Left lung (tissue), 10 donors: Measurements from ENCODE around the gene LONP2. TPM values are rescaled to one million over a fixed set of nuclear protein-coding genes. Genes with fewer than 3 reads are reported as not detected.

ENCODE experiments used
- ATAC-seq: fragments of 200-7000 bp; cut with Tn5 transposase; one replicate; pipeline ENCODE4 v1.9.1; 2020; ENCODE audit warnings: moderate library complexity
- DNase-seq, 4 donors: peaks; one replicate each; pipeline ENCODE4 v3.0.0-alpha.2; 2013 to 2020
- H3K27ac ChIP-seq, 2 donors: fragments of 200-600 bp; sonication (generic) in 1 of 2; one replicate each; pipeline versions ENCODE4 v1.5.0 to v1.8.0; 2020 to 2021
- H3K27me3 ChIP-seq, 2 donors: fragments of 200-600 bp; sonication (generic) in 1 of 2; one replicate each; pipeline versions ENCODE4 v1.5.0 to v1.8.0; 2020 to 2021
- H3K36me3 ChIP-seq, 2 donors: fragments of 200-600 bp; sonication (generic) in 1 of 2; one replicate each; pipeline versions ENCODE4 v1.5.0 to v1.8.0; 2020 to 2021
- H3K4me1 ChIP-seq, 2 donors: fragments of 200-600 bp; one replicate each; pipeline ENCODE4 v1.8.0; 2021
- H3K4me3 ChIP-seq, 2 donors: fragments of 200-600 bp; sonication (generic) in 1 of 2; one replicate each; pipeline versions ENCODE4 v1.5.0 to v1.8.0; 2020 to 2021; ENCODE audit warnings: mild to moderate bottlenecking in 1 of 2
- H3K9me3 ChIP-seq, 2 donors: fragments of 200-600 bp; sonication (generic) in 1 of 2; one replicate each; pipeline versions ENCODE4 v1.5.0 to v1.8.0; 2020 to 2021
- intact Hi-C, 2 donors: fragments of 100-400 bp; cut with DNase I; formaldehyde crosslinking; loops; one replicate each; pipeline versions ENCODE4 v1.11.2 to v1.14.2; 2022
- polyA plus RNA-seq, 6 donors: library from polyadenylated mRNA; unstranded; fragments of 120-200 nt; gene quantifications; one replicate each; pipeline ENCODE4 v1.2.1, GENCODE V29; 2013; ENCODE audit not compliant: insufficient read length in 6 of 6
- total RNA-seq, 2 donors: library from RNA; stranded (reverse); fragmentation: NEBNext Ultra II Directional; extraction: Animal tissue kit (Norgen Biotek cat#: 25700); gene quantifications; one replicate each; pipeline ENCODE4 v1.2.1, GENCODE V29; 2021
- TF ChIP-seq, protein P1 (sequence below), 2 donors: fragments of 200-600 bp; sonication (generic) in 1 of 2; IDR thresholded peaks; one replicate each; pipeline versions ENCODE4 v1.5.0 to v1.8.0; 2021; ENCODE audit warnings: antibody characterized with exemption in 2 of 2
- donor health status: DM: no; HTN: yes; CAD: no.
- donor health status: DM: no; HTN: no; CAD: no.

LONP2 gene
- total and polyA plus RNA-seq, 8 donors: 63.2 to 89.2 (median 75.4) TPM

DNA sequence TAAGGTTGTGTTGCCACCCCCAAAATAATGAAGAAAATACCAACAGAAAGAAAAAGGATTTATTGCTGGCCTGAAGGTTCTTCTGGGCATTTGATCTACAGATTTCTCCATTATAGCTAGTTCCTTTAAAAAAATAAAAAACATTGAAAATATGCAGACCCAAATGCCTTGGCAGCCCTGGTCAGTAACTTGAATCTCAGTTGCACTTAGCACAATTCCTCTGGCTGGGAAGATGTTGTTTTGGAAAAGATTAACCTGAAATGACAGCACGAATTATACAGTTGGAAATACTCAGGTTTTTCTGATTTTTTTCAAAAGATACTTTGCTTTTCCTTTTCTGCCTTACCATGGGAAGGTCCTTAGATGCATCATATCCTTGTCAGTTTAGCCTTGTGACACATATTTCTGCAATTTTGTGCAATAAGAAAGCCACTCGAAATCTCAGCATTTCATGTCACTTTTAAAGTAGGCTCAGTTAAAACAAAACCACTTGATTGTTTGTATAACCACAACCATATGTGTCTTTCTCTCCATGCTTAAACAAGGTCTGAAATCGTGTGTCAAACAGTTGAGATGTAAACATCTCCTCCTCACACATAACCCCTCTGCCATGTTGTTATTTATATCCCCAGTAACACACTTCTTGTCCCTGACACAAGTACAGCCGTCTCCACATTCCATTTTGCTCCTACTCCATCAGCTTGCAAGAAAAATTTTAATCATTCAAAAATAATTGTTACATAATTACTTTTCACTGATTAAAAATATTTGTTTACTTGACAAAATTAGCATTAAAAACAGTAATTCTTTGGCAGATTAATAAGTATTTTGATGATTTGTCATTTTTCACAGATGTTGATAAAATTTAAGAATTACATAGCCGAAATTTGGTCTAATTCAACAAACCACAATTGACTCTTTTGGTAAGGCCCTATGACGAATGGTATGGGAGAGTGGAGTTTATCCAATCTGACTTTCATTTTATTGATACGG lies 80.0 kb downstream of the LONP2 start:
- Histone ChIP-seq H3K27ac (no peak overlapping the region), H3K4me3 (no peak overlapping the region), H3K9me3 (no peaks in the 10 kb centered on the region), H3K36me3 (peaks cover 0 to 5% of the 10 kb centered on the region in 2 donors), H3K27me3 (no peaks in the 10 kb centered on the region), H3K4me1 (peaks cover 10 to 11% of the 10 kb centered on the region in 2 donors)
- DNase-seq: no peak
- TF ChIP-seq, protein P1, sequence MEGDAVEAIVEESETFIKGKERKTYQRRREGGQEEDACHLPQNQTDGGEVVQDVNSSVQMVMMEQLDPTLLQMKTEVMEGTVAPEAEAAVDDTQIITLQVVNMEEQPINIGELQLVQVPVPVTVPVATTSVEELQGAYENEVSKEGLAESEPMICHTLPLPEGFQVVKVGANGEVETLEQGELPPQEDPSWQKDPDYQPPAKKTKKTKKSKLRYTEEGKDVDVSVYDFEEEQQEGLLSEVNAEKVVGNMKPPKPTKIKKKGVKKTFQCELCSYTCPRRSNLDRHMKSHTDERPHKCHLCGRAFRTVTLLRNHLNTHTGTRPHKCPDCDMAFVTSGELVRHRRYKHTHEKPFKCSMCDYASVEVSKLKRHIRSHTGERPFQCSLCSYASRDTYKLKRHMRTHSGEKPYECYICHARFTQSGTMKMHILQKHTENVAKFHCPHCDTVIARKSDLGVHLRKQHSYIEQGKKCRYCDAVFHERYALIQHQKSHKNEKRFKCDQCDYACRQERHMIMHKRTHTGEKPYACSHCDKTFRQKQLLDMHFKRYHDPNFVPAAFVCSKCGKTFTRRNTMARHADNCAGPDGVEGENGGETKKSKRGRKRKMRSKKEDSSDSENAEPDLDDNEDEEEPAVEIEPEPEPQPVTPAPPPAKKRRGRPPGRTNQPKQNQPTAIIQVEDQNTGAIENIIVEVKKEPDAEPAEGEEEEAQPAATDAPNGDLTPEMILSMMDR (IDR thresholded peaks at IDR 0.05): no peak
- ATAC-seq: no peak
- intact Hi-C loops: no loop called here

DNA sequence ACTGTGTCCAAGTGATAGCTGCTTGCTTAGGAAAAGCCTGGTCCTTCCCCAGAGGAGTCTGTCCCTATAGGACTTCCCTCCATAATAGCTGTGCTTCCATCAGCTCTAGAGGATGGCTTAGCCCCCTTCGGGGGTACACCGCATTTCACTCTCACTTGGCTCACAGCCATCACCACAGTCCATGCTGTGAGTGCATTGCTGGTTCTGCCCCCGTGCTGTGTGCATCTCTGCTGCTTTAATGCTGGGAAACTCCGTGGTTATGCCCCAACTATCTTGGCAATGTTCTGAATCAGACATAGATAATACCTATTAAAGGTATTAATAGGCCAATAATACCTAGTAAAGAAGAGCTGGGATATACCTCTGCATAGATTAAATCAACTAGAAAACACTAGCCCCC lies 82.8 kb downstream of the LONP2 start:
- intact Hi-C loops: no loop called here

DNA sequence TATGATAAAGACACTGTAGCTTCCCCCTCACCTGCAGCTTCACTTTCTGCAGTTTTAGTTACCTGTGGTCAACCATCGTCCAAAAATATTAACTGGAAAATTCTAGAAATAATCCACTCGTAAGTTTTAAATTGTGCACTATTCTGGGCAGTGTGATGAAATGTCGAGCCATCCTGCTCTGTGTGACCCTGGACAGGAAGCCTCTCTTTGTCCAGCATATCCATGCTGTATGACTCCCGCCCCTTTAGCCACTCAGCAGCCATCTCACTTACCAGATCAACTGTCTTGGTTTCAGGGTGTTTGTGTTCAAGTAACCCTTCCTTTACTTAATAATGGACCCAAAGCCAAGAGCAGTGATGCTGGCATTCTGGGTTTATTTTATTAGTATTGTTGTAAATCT lies 85.0 kb downstream of the LONP2 start:
- ATAC-seq (no peak), DNase-seq (no peak)
- intact Hi-C loops: no loop called here
- H3K4me3 ChIP-seq: no peak overlapping the region
- H3K9me3 ChIP-seq: no peaks in the 10 kb centered on the region
- H3K4me1 ChIP-seq: peaks cover 0 to 14% of the 10 kb centered on the region in 2 donors
- peaks cover 0 to 3% of the 10 kb centered on the region in 2 donors for H3K36me3 ChIP-seq
- H3K27me3 ChIP-seq: no peaks in the 10 kb centered on the region
- TF ChIP-seq, protein P1 (IDR thresholded peaks at IDR 0.05): no peak
- H3K27ac ChIP-seq: no peak overlapping the region

More for the DNA sequence above, 82.8 kb downstream of the LONP2 start:
- no peak for ATAC-seq
- no peak overlapping the region for H3K4me3 ChIP-seq
- H3K27ac ChIP-seq: no peak overlapping the region
- H3K4me1 ChIP-seq: peaks cover 0 to 14% of the 10 kb centered on the region in 2 donors
- TF ChIP-seq, protein P1 (IDR thresholded peaks at IDR 0.05): no peak
- peaks cover 0 to 4% of the 10 kb centered on the region in 2 donors for H3K36me3 ChIP-seq
- no peak for DNase-seq
- H3K9me3 ChIP-seq: no peaks in the 10 kb centered on the region
- H3K27me3 ChIP-seq: no peaks in the 10 kb centered on the region

DNA sequence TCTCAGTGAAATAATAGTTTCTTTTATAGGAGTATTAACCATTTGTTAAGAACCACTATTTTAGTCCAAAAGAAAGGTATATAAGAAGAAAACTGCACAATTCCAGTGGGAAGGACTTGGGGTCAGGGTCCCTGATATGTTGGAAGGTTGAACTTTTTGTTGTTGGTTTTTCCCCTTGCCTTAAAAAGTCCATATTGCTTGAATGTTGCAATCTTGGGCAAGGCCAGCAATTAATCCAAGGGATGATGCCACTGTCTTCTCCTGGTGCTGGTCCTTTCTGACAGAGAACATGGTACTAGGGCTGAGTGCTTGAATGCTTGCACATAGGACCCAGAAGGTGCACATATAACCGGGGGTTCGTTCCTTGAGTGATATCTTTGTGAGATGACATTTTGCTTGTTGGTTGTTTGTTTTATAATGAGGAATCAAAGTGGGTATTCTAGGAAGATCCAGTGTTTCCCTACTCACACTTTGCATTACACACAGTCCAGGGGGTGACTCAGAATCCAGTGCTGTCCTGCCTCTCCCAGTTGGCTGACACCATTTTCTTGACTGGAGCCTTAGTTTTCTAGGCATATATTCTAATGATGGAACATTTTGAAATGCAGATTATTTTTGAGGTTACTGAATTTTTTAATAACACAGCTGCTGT lies 86.2 kb downstream of the LONP2 start:
- peaks cover 0 to 18% of the 10 kb centered on the region in 2 donors for H3K4me1 ChIP-seq
- no peaks in the 10 kb centered on the region for H3K9me3 ChIP-seq
- peak; percentile 29 for ATAC-seq
- H3K4me3 ChIP-seq: no peak overlapping the region
- TF ChIP-seq, protein P1 (IDR thresholded peaks at IDR 0.05): no peak
- no peaks in the 10 kb centered on the region for H3K27me3 ChIP-seq
- no peak overlapping the region for H3K27ac ChIP-seq
- H3K36me3 ChIP-seq: peaks cover 0 to 15% of the 10 kb centered on the region in 2 donors
- intact Hi-C loops: no loop called here
- no peak for DNase-seq

DNA sequence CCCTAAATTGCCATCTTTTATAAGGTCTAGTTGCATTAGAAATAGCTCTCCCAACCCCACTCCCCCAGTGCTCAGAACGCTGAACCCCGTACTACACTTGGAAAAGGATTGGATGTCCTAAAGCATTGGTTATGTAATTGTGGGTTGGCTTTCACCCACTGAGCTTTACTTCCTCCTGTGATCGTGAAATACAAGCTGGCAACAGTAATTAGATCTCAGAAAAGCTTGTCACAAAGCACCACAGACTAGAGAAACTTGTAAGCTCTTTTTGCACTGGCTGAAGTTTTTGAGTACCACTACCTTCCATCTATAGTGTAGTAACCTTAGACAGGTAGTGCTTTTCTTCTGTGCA lies 86.7 kb downstream of the LONP2 start:
- H3K4me1 ChIP-seq: peaks cover 0 to 20% of the 10 kb centered on the region in 2 donors
- DNase-seq (no peak), ATAC-seq (peak; percentile 51)
- intact Hi-C loops: no loop called here
- TF ChIP-seq, protein P1 (IDR thresholded peaks at IDR 0.05): no peak
- no peak overlapping the region for H3K4me3 ChIP-seq
- no peak overlapping the region for H3K27ac ChIP-seq
- no peaks in the 10 kb centered on the region for H3K27me3 ChIP-seq
- peaks cover 0 to 20% of the 10 kb centered on the region in 2 donors for H3K36me3 ChIP-seq
- no peaks in the 10 kb centered on the region for H3K9me3 ChIP-seq
